ENCODE measurements around the gene BCL11A.
A peak's percentile ranks its signal among the peaks of the same experiment; 100 is the strongest.

BCL11A gene

GRCh38 chr2:60558536-60558935, 5.1 kb upstream of the BCL11A start:
- DNase-seq (ENCODE audit: low spot score): no peak

GRCh38 chr2:60557486-60557864, 4.0 kb upstream of the BCL11A start:
- no peak for DNase-seq (ENCODE audit: low spot score)

- DNase-seq (ENCODE audit: low spot score): no peak
These were observed 3.4 kb upstream of the BCL11A start for GRCh38 chr2:60556576-60557485.

- no peak for DNase-seq (ENCODE audit: low spot score)
These were observed 2.7 kb upstream of the BCL11A start for GRCh38 chr2:60556175-60556574.

GRCh38 chr2:60555783-60556139, 2.3 kb upstream of the BCL11A start:
- DNase-seq (ENCODE audit: low spot score): no peak

- peak; percentile 85 for DNase-seq (ENCODE audit: low spot score)
These were observed 1.8 kb upstream of the BCL11A start for GRCh38 chr2:60555066-60555782.

- peak; percentile 31 for DNase-seq (ENCODE audit: low spot score)
These were observed 1.2 kb upstream of the BCL11A start for GRCh38 chr2:60554646-60555065.

GRCh38 chr2:60554074-60554645, 706 bp upstream of the BCL11A start:
- DNase-seq (ENCODE audit: low spot score): peak; percentile 45

GRCh38 chr2:60552851-60553494, 481 bp downstream of the BCL11A start:
- DNase-seq (ENCODE audit: low spot score): no peak

GRCh38 chr2:60552078-60552850, 1.2 kb downstream of the BCL11A start:
- peak; percentile 33 for DNase-seq (ENCODE audit: low spot score)

GRCh38 chr2:60551240-60552077, 2.0 kb downstream of the BCL11A start:
- peak; percentile 72 for DNase-seq (ENCODE audit: low spot score)

- no peak for DNase-seq (ENCODE audit: low spot score)
These were observed 2.5 kb downstream of the BCL11A start for GRCh38 chr2:60550984-60551239.

GRCh38 chr2:60550178-60550983, 3.1 kb downstream of the BCL11A start:
- peak; percentile 80 for DNase-seq (ENCODE audit: low spot score)

GRCh38 chr2:60549928-60550177, 3.6 kb downstream of the BCL11A start:
- peak; percentile 23 for DNase-seq (ENCODE audit: low spot score)

- peak; percentile 22 for DNase-seq (ENCODE audit: low spot score)
These were observed 4.1 kb downstream of the BCL11A start for GRCh38 chr2:60549238-60549927.

GRCh38 chr2:60548845-60549237, 4.6 kb downstream of the BCL11A start:
- no peak for DNase-seq (ENCODE audit: low spot score)

- DNase-seq (ENCODE audit: low spot score): no peak
These were observed 5.1 kb downstream of the BCL11A start for GRCh38 chr2:60548311-60548710.

- DNase-seq (ENCODE audit: low spot score): no peak
These were observed 5.6 kb downstream of the BCL11A start for GRCh38 chr2:60547841-60548240.

GRCh38 chr2:60546756-60547420, 6.6 kb downstream of the BCL11A start:
- DNase-seq (ENCODE audit: low spot score): no peak
